ENCODE results near the gene GPR25. TPM values are rescaled to one million over a fixed set of nuclear protein-coding genes. Genes with fewer than 3 reads are reported as not detected.

The GPR25 gene
- total RNA-seq, 1 donor: 0.84 TPM

DNA sequence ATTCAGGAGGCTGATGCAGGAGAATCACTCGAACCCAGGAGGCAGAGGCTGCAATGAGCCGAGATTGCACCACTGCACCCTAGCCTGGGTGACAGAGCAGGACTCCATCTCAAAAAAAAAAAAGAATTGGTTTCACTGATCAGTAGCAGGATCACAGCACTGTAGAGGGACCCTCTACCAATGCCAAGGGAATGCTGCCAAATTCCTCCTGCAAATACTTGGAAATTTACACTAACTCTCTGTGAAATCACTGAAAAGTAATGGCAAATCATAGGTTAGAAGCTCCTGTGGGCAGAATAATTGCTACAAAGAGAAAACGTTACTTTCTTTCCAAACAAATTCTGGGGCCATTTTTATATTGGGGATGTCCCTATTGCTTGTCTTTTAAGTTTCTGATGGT is 6.7 kb upstream of the GPR25 start:
- H3K4me1 ChIP-seq (ENCODE audit: insufficient read depth, low read length): peaks cover 19% of the 10 kb centered on the region
- H3K27me3 ChIP-seq (ENCODE audit: insufficient read depth, low read length): no peaks in the 10 kb centered on the region
- H3K9me3 ChIP-seq (ENCODE audit: low read depth, low read length): no peaks in the 10 kb centered on the region
- H3K4me3 ChIP-seq (ENCODE audit: low read length): no peak overlapping the region

DNA sequence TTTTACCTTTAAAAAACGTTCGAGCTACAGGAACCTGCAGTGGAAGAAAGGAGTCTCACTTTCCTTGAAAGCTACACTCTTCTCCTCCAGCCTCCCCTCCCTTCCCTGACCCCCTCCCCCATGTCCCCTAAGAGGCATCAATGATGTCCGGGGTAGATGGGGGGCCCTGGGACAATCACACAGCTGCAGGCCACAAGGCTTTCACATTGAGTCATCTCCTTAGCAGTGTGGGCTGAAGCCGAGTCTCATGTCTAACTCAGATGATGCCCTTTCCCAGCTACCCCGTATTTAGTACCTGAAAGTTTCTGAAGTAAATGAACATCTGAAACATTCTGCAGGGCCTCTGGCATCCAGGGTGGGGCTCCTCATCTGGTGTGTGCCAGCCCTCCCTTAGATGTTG is 6.3 kb upstream of the GPR25 start:
- no peak overlapping the region for H3K4me3 ChIP-seq (ENCODE audit: low read length)
- peaks cover 19% of the 10 kb centered on the region for H3K4me1 ChIP-seq (ENCODE audit: insufficient read depth, low read length)
- H3K27me3 ChIP-seq (ENCODE audit: insufficient read depth, low read length): no peaks in the 10 kb centered on the region
- H3K9me3 ChIP-seq (ENCODE audit: low read depth, low read length): no peaks in the 10 kb centered on the region

DNA sequence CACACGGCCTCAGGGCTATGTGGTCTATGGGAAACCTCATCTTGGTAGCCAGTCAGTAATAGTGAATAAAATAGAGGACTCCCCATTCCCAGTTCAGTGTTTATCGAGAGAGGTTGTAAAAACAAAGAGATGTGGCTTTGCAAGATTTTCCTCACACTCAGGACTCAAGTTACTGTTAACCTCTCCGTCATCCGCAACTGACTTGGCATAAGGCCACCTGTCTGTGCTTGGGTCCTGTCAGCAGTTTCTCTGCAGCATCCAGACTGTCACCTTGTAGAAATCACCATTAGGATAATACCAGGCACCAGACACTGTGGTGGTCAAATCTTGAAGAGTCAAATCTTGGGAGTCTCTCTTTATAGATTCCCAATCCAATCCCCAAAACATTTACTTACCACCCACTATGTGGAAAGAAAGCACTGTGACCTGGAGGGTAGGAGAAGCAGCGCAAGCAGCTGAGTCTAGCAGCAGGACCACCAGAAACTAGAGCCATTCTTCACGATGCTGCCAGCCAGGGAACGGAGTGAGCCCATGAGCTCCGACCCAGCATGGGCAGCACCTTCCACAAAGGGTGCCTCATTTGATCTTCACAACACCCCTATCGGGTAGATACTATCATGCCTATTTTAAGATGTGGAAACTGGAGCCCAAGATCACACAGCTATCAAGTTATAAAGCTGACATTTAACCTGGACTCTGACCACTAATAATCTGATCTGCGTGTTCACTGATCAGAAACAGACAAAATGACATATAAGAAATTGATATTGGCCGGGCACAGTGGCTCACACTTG is 5.6 kb upstream of the GPR25 start:
- Histone ChIP-seq H3K27me3 (ENCODE audit: insufficient read depth, low read length) (no peaks in the 10 kb centered on the region), H3K9me3 (ENCODE audit: low read depth, low read length) (no peaks in the 10 kb centered on the region), H3K4me1 (ENCODE audit: insufficient read depth, low read length) (peaks cover 19% of the 10 kb centered on the region), H3K4me3 (ENCODE audit: low read length) (no peak overlapping the region)

DNA sequence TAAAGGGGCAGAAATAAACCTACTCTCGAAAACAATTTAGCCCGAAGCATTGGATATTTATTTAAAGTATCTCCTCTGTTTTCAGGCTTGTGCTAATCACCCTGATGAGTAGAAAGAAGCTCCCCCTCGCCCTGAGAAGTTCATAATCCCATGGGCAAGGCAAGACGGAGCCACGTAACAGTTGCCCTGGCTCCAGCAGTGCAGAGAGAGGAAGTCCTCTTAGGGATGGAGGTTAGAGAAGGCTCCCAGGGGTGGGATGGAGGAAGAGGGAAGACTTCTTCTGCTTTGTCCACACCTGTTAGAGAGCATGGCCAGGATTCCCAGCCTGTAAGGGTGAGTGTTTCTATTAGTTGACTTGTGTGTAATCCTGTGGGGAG is 3.4 kb upstream of the GPR25 start:
- H3K4me3 ChIP-seq (ENCODE audit: low read length): no peak overlapping the region

DNA sequence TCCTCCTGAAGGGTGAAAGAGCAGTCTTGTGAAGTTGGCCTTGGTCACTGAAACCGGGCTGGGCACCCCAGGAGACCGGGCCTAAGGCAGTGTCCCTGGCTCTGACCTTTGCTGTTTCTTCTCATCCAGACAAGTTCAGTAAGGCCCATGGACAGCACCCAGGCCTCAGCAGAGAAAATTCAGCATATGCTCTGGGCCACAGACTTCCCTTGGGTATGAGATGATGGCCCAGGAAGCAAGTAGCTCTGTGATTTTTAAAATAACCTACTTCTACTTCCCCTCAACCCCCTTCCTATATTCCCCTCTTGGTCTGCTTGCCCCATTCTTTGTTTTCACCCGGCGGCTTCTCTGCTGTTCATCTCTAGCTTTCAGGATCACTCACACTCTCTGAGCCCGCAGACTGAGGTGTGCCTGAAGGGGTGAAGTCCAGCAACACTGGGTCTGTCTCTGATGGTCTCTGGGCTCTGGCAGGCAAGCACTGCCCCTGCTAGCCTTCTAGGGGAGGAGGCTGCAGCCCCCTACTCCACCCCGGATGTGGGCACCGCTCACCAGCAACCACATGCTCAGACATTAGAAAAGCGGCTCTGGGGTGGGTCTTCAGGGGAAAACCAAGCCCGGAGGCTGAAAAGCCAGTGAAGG is 2.9 kb upstream of the GPR25 start:
- Histone ChIP-seq H3K4me1 (ENCODE audit: insufficient read depth, low read length) (peaks cover 31% of the 10 kb centered on the region), H3K9me3 (ENCODE audit: low read depth, low read length) (no peaks in the 10 kb centered on the region), H3K4me3 (ENCODE audit: low read length) (no peak overlapping the region), H3K27me3 (ENCODE audit: insufficient read depth, low read length) (peaks cover 13% of the 10 kb centered on the region)

More for the DNA sequence above, 3.4 kb upstream of the GPR25 start:
- H3K27me3 ChIP-seq (ENCODE audit: insufficient read depth, low read length): peaks cover 12% of the 10 kb centered on the region
- no peaks in the 10 kb centered on the region for H3K9me3 ChIP-seq (ENCODE audit: low read depth, low read length)
- H3K4me1 ChIP-seq (ENCODE audit: insufficient read depth, low read length): peaks cover 31% of the 10 kb centered on the region

DNA sequence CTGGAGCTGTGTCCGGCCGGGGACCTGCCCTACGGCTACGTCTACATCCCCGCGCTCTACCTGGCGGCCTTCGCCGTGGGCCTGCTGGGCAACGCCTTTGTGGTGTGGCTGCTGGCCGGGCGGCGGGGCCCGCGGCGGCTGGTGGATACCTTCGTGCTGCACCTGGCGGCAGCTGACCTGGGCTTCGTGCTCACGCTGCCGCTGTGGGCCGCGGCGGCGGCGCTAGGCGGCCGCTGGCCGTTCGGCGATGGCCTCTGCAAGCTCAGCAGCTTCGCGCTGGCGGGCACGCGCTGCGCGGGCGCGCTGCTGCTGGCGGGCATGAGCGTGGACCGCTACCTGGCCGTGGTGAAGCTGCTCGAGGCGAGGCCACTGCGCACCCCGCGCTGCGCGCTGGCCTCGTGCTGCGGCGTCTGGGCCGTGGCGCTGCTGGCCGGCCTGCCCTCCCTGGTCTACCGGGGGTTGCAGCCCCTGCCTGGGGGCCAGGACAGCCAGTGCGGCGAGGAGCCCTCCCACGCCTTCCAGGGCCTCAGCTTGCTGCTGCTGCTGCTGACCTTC is 412 bp downstream of the GPR25 start:
- Histone ChIP-seq H3K27me3 (ENCODE audit: insufficient read depth, low read length) (peaks cover 13% of the 10 kb centered on the region), H3K4me1 (ENCODE audit: insufficient read depth, low read length) (peaks cover 31% of the 10 kb centered on the region), H3K4me3 (ENCODE audit: low read length) (no peak overlapping the region), H3K9me3 (ENCODE audit: low read depth, low read length) (no peaks in the 10 kb centered on the region)

DNA sequence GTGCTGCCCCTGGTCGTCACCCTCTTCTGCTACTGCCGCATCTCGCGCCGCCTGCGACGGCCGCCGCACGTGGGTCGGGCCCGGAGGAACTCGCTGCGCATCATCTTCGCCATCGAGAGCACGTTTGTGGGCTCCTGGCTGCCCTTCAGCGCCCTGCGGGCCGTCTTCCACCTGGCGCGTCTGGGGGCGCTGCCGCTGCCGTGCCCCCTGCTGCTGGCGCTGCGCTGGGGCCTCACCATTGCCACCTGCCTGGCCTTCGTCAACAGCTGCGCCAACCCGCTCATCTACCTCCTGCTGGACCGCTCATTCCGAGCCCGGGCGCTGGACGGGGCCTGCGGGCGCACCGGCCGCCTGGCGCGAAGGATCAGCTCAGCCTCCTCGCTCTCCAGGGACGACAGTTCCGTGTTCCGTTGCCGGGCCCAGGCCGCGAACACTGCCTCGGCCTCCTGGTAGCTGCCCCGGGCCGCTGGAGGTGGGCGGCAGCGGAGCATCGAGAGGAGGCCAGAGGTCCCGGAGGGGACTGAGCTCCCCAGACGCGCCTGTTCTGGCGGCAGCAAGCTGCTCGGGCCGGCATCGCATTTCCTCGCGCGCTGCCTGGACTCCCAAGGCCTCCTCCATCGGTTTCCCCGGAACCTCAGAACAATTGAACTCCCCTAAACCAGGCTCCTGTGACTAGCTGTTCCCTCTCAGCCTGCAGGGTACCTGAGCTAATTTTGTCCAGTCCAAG is 1.1 kb downstream of the GPR25 start:
- no peaks in the 10 kb centered on the region for H3K9me3 ChIP-seq (ENCODE audit: low read depth, low read length)
- H3K4me1 ChIP-seq (ENCODE audit: insufficient read depth, low read length): peaks cover 34% of the 10 kb centered on the region
- peaks cover 13% of the 10 kb centered on the region for H3K27me3 ChIP-seq (ENCODE audit: insufficient read depth, low read length)
- H3K4me3 ChIP-seq (ENCODE audit: low read length): no peak overlapping the region

DNA sequence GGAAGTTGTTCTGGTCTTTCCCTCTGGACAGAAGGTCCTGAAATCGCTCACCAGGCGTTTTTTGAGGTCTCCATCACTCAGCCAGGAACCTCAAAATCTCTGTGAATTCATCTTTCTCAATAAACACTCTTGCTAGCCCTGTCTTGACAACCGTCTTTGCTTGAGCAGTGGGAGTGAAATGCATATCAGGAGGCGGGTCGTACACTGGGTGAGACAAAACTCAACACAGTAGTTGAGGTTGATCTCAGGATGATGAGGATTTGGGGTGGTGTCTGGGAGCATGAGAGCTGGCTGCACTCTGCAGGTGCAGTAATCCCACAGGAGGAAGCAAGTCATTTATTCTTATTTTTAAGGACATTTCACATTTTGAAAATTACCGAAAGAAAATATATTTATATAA is 1.9 kb downstream of the GPR25 start:
- H3K27me3 ChIP-seq (ENCODE audit: insufficient read depth, low read length): peaks cover 13% of the 10 kb centered on the region
- H3K4me3 ChIP-seq (ENCODE audit: low read length): no peak overlapping the region
- no peaks in the 10 kb centered on the region for H3K9me3 ChIP-seq (ENCODE audit: low read depth, low read length)
- peaks cover 30% of the 10 kb centered on the region for H3K4me1 ChIP-seq (ENCODE audit: insufficient read depth, low read length)

DNA sequence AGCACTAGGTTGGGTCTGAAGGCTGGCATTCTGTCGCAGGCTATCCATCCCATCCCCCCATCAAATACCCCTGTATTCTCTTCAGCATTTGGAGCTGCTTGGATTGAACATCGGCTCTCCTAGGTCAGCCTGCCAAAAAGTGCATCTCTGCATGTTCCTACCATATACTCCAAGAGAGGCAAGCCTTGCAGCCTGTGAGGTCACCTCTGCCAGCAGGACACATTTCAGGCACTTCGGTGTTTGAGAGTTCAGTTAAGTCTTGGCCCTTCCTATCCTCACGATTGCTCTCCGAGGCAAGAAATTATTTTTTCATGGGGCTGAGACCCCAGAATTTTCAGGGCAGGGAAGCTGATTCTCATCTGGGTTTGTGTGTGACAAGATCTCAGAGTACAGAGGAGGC is 2.6 kb downstream of the GPR25 start:
- Histone ChIP-seq H3K4me1 (ENCODE audit: insufficient read depth, low read length) (peaks cover 25% of the 10 kb centered on the region), H3K27me3 (ENCODE audit: insufficient read depth, low read length) (peaks cover 13% of the 10 kb centered on the region), H3K9me3 (ENCODE audit: low read depth, low read length) (no peaks in the 10 kb centered on the region), H3K4me3 (ENCODE audit: low read length) (no peak overlapping the region)

DNA sequence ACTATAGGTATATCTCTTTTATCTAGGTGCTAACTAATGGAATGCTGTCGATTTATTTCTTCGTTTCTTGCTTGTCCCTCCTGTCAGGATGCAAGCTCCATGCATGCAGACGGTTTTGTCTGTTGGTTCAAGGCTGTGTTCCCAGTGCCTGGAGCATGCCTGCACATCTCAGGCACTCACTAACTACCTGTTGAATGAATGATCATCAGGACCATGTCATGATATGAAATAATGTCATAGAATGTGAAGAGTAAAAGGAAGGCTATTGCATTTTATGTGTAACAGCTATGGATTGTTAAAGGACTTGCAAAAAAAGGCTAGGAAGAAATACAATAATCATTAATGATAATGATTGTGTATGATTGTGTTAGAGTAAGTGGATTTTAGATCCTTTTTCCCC is 4.2 kb downstream of the GPR25 start:
- H3K9me3 ChIP-seq (ENCODE audit: low read depth, low read length): no peaks in the 10 kb centered on the region
- H3K4me1 ChIP-seq (ENCODE audit: insufficient read depth, low read length): peaks cover 25% of the 10 kb centered on the region
- peaks cover 13% of the 10 kb centered on the region for H3K27me3 ChIP-seq (ENCODE audit: insufficient read depth, low read length)
- H3K4me3 ChIP-seq (ENCODE audit: low read length): no peak overlapping the region

DNA sequence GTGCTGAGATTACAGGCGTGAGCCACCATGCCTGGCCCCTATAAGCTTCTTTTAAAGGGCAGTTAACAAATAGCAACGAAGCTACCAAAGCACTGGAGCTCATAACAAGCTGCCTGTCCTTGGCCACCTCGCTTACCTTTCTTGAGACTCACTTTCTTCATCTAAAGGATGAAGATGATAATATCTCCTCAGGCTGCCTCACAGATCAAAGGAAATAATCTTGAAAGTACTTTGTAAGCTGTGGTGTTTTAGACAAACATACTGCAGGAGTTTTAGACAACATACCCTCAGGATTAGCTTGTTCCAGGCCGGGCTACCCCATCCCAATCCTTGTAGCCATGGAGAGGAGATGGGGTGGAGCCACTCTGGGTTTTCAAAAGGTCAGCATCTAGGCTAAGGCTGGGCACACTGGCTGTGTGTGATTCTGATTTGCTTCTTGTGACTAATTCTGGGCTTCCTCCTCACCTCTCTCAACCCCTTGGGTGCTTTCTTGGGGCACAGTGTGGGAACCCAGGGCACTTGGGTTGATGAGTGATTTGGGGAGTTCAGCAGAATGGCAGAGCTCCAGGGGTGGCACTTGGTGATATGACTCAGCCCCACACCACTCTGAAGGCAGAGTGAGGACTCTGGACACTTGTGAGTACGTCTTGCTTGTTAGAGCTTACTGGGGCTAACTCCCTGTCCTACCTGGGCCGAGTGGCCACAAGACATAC is 5.2 kb downstream of the GPR25 start:
- Histone ChIP-seq H3K4me1 (ENCODE audit: insufficient read depth, low read length) (peaks cover 22% of the 10 kb centered on the region), H3K9me3 (ENCODE audit: low read depth, low read length) (no peaks in the 10 kb centered on the region), H3K27me3 (ENCODE audit: insufficient read depth, low read length) (peaks cover 13% of the 10 kb centered on the region), H3K4me3 (ENCODE audit: low read length) (no peak overlapping the region)

DNA sequence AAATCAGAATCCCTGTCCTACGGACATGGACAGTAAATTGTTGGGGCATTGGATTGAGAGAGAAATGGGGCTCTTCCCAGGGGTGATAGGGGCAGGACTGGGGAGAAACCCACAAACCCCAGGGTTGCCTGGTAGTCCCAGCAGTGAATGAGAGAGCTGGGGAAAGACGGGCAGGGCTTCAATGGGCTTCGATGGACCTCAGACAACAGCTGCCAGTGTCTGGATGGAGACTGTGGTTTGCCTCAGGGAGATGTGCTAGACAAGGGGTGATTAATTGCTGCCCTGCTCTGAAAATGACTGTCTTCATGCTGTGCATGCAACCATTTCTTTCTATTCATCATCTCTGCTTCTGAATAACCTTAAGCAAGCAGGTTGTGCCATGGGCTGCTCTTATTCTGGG is 7.4 kb downstream of the GPR25 start:
- Histone ChIP-seq H3K4me3 (ENCODE audit: low read length) (no peak overlapping the region), H3K4me1 (ENCODE audit: insufficient read depth, low read length) (peaks cover 12% of the 10 kb centered on the region), H3K27me3 (ENCODE audit: insufficient read depth, low read length) (no peaks in the 10 kb centered on the region), H3K9me3 (ENCODE audit: low read depth, low read length) (no peaks in the 10 kb centered on the region)

DNA sequence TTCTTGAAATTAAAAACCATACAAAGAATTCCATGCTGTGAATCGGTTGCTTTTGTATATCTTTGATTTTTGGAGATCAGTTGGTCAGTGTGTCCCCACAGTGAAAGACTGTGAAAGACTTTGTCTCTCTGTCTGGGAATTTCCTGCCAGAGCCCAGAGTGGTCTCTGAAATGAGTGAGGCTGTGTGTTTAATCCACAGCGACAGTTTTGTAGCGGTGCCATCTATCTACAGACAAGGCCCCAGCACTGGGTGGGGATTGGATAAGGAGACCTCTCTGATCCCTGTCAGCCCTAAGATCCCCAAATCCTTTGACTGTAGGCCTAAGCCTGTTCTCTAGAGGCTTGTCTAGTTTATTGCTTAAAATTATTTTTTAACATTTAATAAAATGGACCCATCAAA is 10.3 kb downstream of the GPR25 start:
- Histone ChIP-seq H3K9me3 (ENCODE audit: low read depth, low read length) (no peaks in the 10 kb centered on the region), H3K27me3 (ENCODE audit: insufficient read depth, low read length) (no peaks in the 10 kb centered on the region), H3K4me3 (ENCODE audit: low read length) (no peak overlapping the region), H3K4me1 (ENCODE audit: insufficient read depth, low read length) (peaks cover 18% of the 10 kb centered on the region)

DNA sequence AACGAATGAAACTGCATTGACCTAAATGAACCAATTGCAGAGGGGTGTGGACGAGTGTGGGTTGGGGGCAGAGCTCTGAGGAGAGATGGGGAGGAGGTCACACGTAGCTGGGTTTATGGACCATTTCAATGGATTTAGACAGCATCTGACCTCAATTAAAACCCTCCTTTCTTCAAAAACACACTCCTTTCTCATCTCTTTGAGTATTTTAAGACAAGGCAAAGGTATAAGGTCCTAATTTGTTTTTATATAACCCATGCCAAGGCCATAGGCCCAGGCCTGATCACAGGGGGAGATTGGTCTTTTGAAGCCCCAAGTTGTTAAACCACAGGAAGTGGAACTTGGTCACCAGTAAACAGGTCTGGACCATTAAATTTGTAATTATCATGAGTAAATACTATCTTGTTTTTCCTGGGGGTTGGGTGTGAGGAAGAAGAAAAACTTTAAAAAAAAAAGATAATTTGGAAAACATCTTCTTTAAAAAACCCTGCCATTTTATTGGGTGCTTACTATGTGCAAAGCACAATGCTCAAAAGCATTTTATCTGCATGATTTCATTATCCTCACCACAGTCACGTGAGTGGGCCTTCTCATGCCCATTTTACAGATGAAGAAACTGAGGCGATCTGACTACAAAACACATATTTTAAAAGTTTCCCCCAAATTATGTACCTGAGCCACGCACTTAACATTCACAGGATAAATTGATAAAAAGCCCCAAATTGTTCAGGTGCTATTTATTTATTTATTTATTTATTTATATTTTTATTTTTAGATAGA is 13.0 kb downstream of the GPR25 start:
- Histone ChIP-seq H3K27me3 (ENCODE audit: insufficient read depth, low read length) (no peaks in the 10 kb centered on the region), H3K9me3 (ENCODE audit: low read depth, low read length) (no peaks in the 10 kb centered on the region), H3K4me3 (ENCODE audit: low read length) (no peak overlapping the region), H3K4me1 (ENCODE audit: insufficient read depth, low read length) (peaks cover 41% of the 10 kb centered on the region)
